GM21825 (cell line): ENCODE data around the gene EFTUD2.
"Not testable (repeated sequence)": the region's sequence is repeated elsewhere in the genome, so short reads cannot be mapped to it uniquely, and the experiment has no call there.

Source experiments
- ATAC-seq: cut with Tn5 transposase; IDR thresholded peaks from one replicate; pipeline ENCODE4 v1.9.1; 2021; ENCODE audit warnings: mild to moderate bottlenecking, moderate library complexity; ENCODE audit not compliant: unreplicated experiment

EFTUD2 gene

DNA sequence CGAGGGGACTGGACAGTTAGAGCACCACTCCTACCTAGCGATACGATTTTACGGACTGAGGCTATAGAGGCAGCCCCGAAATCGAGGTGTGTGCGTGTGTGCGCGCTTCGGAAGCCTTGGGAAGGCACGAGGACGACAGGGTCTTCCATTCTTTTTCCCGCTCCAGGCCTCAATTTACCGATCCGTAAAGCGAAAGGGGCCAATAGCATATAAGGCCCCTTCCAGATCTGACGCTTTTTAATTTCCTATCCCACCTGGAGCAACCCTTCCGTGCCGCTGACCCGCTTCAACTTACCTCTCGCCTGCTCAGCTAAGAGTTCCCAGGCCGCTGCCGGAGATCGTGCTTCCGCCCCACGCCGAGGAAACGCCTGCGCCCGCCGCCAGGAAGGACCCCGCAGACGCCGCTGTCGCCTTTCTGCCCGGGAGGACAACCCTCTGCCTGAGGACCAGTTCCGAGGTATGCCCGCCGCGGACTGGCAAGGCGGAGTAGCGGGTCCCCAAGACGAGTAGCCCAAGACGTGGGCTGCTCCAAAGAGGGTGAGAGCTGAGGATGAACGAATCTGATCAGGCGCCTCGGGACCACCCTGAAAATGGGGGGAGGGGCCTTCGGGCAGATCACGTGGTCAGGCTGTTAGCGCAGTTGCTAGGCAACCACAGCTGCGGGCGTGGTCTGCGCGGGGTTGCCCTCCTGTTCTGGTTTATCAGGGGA is at the start of gene EFTUD2:
Gene EFTUD2 (minus strand): TSS at position 372 of the 709 bp plus-strand sequence. CDS start 4,924 bp downstream, outside the sequence.
- ATAC-seq: peak; percentile 61

DNA sequence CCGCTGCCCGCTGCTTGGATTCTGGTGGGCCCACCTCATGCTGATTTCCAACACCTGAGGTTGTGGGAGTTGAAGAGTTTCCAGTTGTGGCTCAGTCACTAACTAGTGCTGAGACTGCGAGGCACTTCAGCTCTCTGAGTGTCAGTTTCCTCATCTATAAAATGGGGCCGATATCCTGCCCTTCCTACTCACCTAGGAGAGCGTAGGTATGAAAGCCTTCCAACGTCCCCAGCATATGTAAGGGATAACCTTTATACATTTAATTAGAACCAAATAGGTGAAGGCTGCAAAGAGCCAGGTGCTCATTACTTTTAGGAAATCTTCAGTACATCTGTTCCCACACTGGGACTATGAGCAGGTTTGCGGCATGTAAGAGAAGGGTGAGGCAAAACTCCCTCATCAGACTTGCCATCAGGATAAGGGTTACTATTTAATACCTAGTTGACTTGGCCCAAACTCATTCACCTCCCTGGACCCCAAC is 49.1 kb upstream of the EFTUD2 start:
- ATAC-seq: no peak

DNA sequence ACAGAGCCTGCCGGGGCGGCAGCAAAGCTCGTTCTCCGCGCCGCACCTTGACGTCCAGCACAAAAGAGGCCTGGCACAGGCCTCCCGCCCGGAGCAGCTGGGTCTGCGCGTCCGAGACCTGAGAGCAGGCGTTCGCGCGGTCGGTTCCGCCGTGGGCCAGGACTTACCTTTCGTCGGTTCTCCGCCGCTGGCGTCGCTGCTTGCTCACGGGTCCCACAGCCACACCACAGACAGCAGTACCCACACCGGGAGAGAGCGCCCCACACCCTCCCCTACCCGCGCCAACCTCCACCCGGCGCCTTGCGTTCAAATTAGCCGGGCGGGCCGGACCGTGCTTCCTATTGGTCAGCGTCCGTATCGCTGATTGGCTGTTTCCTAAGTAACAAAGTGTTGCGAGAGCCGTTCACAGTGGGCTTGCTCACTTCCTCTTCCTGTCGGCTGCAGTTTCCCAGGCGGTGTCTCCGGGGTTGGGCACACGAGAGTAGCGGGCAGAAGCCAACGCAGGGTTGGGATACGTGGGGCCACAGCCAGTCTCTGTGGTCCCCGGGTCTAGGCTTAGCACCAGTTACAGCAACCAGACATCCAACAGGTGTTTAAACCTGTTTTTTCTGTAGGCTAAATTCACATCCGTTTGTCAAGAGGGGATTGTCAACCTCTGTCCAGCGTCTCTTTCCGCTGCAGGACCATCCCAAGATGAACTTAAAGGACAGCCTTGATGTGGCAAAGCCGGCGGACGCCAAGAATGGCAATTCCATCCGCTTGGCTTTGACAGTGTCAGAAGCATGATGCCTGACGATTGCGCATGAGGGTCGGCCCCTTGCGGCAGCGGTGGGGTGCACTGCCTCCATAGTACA is 48.4 kb upstream of the EFTUD2 start, which contains the start of gene KIF18B:
Gene KIF18B (minus strand): TSS at position 313 of the 854 bp plus-strand sequence. CDS start 11,429 bp downstream, outside the sequence.
- ATAC-seq: peak; percentile 91

DNA sequence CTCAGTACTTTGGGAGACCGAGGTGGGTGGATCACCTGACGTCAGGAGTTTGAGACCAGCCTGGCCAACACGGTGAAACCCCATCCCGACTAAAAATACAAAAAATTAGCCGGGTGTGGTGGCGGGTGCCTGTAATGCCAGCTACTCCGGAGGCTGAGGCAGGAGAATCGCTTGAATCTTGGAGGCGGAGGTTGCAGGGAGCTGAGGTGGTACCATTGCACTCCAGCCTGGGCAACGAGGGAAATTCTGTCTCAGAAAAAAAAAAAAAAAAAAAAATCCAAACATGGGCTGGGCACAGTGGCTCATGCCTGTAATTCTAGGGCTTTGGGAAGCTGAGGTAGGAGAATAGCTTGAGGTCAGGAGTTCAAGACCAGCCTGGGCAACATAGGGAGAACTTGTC is 46.4 kb upstream of the EFTUD2 start:
- not testable (repeated sequence) for ATAC-seq

DNA sequence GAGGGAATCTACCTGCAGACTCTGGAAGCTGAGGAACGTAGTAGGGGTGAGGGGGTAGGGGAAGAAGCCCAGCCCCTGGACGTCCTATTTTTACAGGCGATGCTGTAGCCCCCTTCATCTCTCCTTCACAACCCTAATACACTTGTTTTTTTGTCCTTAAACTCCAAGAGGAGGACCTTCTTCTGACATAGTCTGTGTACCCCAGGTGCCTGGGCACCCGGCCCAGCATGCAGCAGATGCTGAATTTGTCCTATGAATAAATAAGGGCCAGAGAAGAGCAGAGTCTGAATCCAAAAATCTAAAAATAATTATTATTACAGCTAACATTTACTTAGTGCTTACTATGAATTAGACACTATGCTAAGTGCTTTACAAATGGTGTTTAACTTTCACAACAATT is 43.2 kb upstream of the EFTUD2 start:
- no peak for ATAC-seq

DNA sequence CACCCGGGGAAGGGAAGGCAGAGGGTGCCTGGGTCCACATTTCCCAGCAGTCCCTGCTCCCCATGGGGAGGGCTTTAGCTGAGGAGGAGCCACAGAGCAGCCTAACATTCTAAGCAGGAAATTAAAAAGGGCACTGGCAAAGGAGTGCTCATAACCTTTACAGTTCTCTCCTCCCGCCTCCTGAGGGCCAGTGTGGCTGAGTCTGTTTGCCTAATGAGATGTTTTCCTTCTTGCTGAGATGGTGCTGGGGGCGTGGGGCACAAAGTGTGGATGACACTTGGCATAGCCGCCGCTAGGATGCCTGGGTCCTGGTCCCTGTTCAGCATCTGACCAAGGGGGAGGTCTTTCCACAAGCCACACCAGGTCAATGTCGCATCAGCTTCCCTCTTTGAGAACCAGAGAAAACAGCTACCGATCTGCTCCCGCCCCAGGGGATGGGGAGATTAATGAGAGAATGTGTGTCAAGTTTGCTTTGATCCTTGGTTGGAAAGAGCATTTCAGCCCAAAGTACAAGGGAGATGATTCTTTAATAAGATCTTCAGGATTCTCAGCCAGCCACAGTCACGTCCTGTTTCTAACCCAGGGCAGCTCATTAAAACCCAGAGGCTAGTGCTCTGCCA is 42.6 kb upstream of the EFTUD2 start:
- ATAC-seq: no peak

DNA sequence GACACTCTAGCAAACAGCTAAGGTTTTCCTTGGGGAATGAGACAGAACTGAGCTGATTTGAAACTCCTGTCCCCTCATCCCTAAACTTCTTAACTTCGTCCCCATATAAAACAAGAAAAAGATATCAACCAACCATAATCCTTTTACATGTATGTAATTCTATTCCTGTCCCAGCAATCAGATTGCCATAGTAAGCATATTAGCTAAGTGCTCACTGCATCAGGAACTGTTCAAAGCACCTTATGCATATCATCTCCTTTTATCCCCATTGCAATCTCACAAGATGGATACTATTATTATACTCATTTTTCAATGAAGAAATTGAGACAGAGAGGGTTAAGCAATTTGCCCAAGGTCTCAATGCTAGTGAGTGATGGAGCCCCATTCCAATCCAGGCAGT is 41.5 kb upstream of the EFTUD2 start:
- no peak for ATAC-seq

DNA sequence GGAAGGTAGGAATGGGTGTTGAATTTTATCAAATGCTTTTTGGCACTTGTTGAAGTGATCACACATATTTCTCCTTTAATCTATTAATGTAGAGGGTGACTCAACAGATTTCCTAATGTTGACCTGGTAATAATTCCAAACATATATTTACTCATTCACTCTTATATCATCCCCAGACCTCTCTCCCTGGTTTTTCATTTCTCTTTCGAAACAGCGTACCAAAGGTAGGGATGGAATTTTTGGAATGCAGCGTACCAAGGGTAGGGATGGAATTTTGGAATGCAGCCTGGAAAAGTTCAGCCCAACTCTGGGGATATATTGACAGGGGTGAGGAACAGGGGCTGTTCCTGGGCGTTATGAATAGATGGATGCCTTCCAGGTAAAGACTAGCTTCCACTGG is 41.1 kb upstream of the EFTUD2 start:
- no peak for ATAC-seq

DNA sequence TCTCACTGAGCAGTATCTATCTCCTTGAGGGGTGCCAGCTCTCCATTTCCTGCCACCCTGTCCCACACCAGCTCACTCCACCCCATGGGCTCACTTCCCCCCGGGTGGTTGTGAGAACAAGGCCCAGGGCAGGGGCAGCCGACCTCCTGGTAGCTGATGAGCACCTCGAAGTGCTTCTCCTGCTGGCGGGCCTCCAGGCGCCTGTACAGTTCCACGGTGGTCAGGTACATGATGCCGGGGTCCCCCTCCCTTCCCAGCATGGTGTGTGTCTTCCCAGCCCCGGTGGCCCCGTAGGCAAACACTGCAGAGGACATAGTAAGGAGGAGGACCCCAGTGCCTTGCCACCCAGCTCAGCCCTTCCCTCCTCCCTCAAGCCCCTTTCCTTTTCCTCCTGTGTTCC is 35.9 kb upstream of the EFTUD2 start:
- ATAC-seq: no peak

DNA sequence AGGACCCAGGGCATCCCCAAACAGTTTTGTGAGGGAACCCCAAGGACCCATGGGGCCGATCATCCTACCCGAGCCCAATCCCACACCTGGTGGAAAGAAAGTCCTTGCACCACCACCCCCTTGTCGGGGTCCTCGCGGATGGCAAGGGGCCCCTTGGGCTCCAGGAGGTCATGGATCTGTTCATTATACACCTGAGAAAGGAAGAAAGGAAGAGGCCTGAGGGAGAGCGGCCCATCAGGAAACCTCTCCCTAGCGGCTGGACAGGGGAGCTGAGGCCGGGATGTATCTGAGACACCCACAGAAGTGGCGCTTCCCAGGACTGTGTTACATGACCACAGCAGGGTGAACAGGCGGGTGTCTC is 35.5 kb upstream of the EFTUD2 start:
- no peak for ATAC-seq

DNA sequence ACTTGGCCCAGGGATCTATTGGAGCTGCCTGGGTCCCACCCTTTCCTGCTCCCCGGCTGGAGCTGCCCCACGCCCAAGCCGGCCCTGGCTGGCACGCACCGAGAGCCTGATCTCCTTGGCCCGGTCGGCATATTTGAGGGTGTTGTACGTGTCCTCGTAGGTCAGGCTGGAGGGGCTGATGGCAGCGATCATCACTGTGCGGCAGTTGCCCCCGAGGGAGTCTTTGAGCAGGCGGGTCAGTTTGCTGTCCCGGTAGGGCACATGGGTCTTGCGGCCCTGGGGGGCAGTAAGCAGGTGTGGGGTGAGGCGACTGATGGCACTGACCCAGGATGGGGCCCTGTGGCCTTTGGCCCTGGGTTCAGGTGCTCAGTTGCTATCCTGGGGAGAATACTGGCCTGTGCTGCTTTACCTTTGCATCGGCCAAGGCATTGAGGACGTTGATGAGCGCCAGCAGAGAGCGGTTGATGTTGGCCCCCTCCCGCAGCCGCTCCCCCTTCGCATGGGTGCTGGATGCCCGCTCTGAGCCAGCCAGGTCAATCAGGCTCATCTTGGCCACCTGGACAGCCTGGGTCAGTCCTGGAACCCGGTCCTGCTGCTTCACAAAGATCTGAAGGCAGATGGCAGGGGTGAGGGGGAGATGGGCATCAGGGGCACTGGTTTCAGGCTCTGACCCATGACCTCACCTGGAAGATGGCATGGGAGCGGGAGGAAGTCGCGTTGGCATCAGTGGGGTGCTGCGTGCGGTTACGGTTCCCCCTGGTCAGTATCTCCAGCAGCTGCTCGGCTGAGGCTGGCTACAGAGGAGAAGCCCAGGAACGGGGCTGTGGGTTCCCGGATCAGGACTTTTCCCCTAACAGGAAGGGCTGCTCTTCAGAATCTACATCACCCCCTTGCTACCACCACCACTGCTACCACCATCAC is 34.8 kb upstream of the EFTUD2 start:
- no peak for ATAC-seq

DNA sequence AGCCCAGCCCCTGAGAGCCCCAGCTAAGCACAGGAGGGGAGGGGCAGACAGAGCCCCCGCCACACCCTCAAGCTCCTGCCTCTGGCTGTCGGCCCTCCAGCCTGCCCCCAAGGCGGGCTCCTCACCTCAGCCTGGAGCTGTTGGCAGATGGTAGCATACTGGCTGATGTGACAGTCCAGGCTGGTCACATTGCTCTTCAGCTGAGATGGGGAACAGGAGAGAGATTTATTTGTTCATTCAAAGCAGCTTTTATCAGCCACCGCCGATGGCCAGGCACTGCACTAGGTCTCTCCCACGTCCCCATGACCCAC is 33.5 kb upstream of the EFTUD2 start:
- ATAC-seq: no peak

DNA sequence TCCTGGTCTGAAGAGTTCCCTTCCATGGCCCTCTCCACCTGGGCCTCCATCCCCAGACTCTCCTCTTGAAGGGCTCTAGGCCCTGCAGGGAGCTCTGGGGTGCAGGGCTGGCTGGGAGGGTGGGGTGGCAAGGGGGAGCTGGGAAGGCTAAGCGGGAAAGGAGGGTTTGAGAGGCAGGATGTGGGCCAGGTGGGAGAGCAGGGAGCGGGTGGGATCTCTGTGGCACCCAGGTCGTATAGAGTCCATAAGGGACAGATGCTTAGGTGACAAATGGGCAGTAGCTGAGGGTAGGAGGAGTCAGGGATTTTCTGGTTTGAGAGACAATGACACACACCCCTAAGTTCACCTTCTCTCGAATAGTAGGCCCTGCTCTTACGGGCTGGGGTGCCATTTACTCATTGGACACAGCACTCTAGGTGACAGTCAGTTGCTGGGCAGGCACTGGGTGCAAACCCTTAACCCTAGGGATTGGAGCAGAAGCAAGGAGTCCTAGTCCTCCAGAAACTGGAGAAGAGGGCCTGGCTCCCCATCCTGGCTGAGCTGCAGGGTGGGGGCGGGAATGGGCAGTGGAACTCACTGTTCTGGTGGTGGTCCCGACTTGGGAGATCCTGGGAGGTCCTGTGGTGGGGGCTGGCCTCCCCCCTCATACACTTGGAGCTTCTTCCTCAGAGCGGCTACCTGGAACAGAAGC is 33.0 kb upstream of the EFTUD2 start:
- ATAC-seq: no peak

DNA sequence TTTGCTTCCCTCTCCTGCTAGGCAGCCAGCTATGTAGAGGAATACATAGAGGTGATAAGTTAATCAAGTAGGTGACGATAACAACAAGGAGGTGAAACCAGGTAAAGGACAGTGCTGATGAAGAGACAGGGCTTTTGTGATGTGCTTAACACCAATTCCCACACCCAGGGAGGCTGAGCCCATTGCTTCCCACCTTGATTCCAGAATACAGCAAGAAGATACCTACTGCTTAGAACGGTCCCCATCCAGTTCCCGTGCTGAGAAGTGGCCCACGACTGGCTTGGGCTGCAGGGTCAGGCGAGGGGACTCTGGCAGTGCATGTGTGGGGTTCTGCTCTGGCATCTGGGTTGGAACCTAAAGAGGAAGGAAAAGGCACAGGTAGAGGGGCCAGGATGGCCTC is 32.1 kb upstream of the EFTUD2 start:
- no peak for ATAC-seq

DNA sequence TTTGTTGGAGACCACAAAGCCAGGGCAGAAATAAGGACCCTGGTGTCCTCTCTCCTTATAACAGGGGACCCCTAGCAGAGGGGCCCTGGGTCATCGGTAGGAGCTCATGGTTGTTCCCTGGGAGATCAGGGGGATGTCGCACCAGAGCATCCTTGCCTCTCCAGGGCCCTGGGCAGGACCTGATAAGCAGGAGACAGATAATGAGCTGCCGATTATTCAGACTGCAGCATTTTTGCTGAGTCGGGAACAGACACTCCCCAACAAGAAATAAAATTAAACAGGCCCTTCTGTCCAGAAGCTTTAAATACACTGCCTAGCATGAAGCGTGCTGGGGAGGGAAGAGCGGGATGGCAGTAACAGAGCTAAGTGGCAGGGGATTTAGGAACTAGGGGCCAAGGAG is 31.4 kb upstream of the EFTUD2 start:
- ATAC-seq: no peak

DNA sequence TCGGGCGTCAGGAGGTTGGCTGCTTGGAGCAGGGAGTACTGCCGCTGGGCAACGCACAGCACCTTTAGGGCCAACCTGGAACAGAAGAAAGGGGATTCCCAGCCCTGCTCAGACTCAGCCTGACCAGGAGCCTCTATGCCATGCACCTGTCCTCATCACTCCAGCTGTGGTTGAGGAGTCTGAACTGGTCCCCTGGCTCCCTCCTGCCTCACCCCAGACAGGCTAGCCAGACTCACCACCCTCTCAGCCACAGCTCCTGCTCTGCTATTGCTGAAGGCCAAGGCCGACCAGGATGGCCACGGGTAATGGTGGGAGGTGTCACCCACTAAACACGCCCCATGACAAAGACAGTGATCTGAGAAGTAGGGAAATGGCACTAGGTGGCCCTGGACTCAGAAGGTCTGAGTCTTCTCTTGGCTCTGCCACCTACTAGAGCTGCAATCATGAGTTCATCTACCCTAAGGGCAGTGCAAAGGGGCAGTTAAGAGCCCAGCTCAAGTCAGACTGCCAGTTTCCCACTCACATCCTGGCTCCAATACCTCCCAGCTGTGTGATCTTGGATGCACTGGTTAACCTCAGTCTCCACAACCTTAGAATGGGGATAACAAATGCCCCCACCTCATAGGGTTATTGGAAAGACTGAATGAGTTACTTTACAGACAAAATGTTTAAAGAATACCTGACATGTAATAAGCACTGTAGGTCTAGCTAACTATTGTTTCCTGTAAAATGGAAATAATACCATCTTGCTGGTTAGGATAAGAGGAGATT is 29.9 kb upstream of the EFTUD2 start:
- ATAC-seq: no peak

DNA sequence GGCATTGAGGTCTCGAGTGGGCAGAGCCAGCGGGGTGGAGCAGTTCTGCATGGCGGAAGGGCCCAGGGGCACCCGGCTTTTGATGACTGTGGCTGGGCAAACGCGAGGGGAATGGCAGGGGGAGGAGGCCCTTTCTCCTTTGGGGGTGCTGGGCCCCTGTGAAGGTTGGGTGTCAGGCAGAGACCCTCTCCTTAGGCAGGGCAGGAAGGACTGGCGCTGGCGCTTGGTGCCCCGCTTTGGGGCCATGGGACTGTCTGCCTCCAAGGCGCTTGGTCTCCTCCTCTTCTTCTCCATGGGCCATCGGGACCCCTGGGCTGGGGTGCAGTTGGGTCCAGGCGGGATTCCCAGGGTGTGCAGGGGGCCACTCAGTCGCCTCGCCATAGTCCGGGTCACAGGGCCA is 28.9 kb upstream of the EFTUD2 start:
- no peak for ATAC-seq

DNA sequence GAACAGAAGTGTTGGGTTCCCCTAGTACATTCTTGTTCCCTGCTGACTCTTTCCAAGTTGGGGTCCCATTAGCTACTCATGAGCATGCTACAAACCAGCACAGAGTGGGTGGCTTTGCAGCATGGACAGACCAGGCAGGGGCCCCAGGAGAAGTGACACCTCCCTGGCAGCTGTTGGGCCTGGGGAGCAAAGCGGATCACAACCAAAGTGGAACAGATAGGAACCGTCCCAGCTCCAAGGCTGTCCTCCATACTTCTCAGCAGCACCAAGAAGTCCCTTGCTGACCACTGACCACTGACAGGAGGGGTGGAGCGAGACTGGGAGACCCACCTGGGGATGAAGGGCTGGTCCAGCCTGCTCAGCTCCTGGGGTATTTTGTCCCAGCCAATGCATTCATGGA is 28.5 kb upstream of the EFTUD2 start:
- ATAC-seq: no peak

DNA sequence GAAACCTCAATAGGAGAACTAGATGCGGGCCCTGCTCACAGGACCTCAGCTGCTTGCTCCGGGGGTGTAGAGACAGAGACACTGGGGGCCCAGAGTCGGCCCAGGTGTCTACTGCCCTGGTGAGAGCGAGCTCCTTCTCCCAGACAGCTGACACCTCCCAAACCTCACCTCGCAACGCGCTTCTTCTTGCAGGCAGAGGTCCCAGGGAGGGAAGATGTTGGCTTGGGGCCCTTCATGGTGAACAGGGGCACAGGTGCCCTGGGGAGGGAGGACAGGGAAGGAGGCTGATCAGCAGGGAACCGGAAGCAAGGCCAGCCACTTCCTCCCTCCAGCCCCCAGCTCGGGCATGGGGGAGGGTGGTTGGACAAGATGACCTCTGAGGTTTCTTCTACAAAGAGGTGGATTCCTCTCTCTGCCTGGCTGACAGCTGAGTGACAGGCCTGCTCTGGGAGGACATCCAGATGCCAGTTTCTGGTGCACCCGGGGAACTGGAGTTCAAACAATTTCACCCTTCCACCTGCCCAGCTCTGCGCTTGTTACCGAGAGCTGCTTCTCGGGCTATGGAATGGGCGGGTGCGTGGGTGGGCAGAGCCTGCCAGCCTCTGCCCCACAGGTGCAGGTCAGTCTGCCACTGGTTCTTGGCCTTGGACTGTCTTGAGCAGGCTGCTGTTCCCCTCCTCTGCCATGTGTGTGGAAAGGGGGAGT is 27.7 kb upstream of the EFTUD2 start:
- ATAC-seq: no peak
